T-helper 2 cell (primary cell): Measurements from ENCODE around the gene STMND1.
"Not testable (repeated sequence)": the region's sequence is repeated elsewhere in the genome, so short reads cannot be mapped to it uniquely, and the experiment has no call there.

ENCODE experiments used
- DNase-seq, 5 experiments: peaks; one replicate each; pipeline versions ENCODE4 v3.0.0 to v3.0.0-alpha.2; 2012 to 2022
- total RNA-seq, 2 donors: gene quantifications; one replicate each; lab custom pipeline; 2026; lab: John Stamatoyannopoulos, UW

Gene STMND1
- total RNA-seq = 0 to 0.34 reads per million in 2 donors

DNA sequence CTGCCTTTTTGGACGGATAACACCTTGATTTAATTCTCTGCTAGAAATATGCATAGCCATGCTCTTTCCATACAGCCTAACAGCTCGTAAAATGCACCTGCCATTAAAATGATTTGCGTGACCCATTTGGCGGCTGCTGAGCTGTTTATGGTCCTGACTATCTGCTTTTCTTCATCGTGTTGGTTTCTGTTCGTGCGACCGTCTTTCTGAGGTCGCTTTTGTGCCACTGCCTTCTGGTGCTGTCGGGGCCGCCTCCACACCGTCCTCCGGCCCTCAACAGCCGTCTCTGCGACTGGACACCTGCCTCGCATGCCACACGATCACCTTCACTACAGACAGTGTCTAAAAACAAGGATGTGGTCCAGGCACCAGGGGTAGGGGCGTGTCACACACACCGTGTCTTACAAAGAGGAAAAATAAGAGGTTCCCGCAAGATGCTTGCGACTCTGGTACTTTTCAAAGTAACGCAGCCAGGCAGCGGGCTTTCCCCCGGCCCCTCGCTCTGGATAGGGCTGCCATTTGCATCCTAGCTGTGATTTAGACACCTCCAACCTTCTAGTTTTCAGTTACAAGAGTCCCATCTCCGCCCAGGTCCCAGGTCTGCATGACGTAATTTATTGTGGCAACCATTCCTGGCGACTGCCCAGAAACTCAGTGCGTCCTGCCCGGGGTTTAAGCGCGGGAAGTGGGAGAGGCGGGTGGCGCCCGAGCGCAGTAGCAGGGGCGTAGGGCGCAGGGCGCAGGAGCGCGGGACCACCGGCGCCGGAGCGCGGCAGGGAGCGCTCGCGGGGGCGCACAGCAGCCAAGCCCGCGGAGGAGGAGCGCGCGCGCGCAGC, at the start of gene STMND1:
TSS of gene STMND1 (plus strand) at position 629 of the 836 bp plus-strand sequence. CDS start 208 bp downstream, outside the sequence.
- DNase-seq = peak in 1 of 5 experiments; percentile 31

DNA sequence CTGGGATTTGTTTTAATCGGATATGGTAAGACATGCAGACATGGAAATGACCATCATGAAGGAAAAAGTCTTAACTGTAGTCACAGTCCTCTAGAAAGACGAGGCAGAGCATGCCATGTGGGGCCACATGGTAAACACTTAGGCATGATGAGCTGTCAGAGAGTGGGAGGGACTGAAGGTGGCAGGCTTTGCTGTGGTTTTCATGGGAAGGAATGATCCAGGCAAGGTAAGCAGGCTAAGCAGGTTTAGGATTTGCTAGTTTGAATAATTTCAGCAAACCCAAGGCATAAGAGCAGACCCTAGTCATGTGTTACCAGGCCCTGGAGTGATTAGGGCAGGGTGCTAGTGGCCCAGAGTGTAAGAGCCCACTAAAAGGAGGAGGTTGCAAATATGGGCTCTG, 47.2 kb upstream of the STMND1 start:
- no peak for DNase-seq

DNA sequence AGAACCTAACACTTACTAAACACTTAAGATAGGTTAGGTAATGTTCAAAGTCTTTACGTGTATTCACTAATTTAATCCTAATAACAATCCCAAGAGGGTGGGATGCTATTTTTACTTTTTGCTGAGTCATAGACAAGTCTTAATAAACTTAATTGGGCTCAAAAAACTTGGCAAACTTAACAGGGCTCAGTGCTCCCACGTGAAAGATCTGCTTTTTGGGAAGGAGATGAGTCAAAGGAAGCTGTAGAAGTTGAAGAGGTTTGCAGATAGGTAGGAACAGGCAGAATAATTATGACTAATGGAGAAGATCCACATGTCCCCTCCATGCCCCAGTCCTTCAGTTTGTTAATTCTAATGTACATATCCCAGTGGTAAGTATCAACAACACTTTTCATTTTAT, 44.5 kb upstream of the STMND1 start:
- no peak for DNase-seq

DNA sequence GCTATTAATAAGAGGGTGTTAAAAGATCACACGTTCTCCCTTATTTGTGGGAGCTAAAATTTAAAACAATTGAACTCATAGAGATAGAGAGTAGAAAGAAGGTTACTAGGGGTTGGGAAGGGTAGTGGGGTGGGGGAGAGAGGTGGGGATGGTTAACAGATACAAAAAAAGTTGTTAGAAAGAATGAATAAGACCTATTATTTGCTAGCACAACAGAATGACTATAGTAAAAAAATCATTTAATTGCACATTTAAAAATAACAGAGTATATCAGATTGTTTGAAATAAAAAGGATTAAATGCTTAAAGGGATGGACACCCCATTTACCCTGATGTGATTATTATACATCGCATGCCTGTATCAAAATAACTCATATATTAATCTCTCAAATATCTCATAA, 43.3 kb upstream of the STMND1 start:
- DNase-seq = no peak

DNA sequence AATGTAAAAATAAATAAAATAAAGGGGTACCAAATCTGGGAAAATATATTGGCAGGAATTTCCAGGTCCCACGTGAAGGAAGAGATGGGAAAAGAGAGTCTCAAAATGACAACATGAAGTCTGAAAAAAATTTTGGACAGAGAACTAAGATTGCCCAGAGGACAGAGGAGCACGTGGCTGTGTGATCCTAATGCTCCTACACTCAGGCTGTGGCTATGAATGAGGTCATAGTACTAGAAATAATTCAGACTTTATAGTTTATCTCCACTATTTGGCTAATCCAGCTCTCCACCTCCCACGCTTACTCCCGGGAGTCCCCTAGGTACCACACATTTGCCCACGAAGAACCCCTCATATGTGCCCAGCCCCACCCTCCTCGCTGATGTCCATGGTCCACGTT, 42.8 kb upstream of the STMND1 start:
- no peak for DNase-seq

DNA sequence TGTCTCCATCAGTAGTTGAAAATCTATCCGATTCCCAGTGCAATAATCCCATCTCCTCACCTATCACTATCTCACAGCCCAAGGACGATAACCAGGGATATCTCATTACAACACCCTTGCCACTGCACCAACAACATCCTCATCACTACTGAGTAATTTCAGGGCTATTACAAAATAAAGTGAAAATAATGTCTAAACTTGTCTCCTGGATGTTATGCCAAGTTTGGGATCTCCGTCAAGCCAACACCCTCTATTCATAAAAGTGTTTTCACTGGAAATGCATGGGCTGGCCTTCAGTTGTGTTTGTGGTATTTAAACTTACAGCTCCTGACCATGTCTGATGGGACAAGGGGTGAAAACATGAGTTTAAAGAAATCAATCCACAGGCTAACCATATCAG, 42.0 kb upstream of the STMND1 start:
- DNase-seq = no peak

DNA sequence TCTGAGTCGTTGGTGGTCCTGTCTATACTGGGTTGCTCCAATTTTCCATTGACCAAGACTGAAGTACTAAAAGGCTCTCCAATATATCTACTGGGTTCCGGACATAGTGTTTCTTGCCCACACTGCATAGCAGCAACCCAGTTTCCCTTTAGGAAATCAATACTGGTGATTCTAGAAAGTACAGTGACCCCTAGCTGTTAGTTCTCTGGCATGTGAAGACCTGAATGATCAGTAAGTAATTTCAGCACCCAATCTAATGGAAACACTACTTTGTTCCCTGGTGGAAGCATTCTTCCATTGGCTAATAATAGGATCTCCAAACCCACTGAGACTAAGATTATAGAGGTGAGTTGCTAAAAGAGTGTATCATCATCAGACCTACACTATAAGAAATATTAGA, 40.8 kb upstream of the STMND1 start:
- no peak for DNase-seq

DNA sequence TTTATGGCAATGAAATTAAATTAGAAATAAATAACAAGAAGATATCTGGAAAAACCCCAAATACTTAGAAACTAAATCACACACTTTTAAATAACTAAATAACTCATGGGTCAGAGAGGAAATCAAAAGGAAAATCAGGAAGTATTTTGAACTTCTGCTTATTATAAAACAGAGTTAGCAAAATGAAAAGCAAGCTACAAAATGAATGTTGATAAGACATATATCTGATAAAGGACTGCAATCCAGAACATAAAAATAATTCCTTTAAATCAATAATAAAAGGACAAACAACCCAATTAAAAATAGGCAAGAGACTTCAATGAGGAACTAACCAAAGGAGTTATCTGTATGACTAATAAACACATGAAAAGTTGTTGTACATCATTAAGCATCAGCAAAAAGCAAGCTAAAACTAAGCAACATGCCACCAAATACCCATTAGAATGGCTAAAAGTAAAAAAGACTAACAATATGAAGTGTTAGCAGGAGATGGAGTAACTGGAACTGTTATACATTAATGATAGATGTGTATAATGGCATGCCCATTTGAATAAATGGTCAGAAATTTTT, 38.9 kb upstream of the STMND1 start:
- DNase-seq = no peak

DNA sequence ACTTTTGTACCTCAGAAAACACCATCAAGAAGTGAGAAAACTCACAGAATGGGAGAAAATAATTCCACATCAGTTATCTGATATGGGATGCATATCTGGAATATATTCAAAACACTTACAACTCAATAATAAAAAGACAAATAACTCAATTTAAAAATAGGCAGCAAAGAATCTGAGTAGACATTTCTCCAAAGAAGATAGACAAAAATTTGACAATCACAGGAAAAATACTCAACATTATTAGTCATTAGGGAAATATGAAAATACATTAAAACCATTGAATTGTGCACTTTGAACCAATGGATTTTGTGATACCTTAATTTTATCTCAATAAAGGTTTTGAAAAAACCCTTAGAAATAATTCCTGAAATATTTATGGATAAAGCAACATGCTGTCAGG, 36.9 kb upstream of the STMND1 start:
- DNase-seq = no peak

DNA sequence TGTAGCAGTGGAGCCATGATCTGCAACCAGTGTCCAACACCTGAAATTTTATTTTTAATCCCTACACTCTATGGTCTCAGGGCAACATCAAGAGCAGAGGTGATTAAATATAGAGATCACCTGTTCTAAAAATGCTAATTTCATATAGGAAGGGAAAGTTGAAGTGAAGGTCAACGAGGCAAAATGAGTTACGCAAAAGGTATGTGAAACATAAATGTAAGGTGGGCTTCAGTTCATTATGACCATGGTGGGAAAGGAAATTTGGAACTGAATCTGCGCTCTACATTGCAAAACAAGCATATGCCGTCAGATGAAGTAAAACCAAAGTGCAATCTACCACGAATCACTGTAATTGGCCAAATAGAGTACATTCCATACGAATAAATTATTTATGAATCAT, 35.2 kb upstream of the STMND1 start:
- DNase-seq = no peak

DNA sequence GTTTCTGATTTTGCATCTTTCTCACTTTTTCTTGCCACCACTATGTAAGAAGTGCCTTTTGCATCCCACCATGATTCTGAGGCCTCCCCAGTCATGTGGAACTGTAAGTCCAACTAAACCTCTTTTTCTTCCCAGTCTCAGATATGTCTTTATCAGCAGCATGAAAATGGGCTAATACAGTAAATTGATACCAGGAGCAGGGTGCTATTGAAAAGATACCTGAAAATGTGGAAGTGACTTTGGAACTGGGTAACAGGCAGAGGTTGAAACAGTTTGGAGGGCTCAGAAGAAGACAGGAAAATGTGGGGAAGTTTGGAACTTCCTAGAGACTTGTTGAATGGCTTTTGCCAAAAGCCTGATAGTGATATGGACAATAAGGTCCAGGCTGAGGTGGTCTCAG, 32.9 kb upstream of the STMND1 start:
- not testable (repeated sequence) for DNase-seq

DNA sequence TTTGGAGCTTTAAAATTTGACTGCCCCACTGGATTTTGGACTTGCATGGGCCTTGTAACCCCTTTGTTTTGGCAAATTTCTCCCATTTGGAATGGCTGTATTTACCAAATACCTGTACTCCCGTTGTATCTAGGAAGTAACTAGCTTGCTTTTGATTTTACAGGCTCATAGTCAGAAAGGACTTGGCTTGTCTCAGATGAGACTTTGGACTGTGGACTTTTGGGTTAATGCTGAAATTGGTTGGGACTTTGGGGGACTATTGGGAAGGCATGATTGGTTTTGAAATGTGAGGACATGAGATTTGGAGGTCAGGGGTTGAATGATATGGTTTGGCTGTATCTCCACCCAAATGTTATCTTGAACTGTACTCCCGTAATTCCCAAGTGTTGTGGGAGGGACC, 31.4 kb upstream of the STMND1 start:
- not testable (repeated sequence) for DNase-seq

DNA sequence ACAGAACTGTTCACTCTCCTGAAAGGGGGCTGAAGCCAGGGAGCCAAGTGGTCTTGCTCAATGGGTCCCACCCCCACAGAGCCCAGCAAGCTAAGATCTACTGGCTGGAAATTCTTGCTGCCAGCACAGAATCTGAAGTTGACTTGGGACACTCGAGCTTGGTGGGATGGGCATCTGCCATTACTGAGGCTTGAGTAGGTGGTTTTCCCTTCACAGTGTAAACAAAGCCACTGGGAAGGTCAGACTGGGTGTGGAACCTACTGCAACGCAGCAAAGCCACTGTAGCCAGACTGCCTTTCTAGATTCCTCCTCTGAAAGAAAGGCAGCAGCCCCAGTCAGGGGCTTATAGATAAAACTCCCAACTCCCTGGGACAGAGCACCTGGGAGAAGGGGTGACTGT, 28.3 kb upstream of the STMND1 start:
- DNase-seq = not testable (repeated sequence)

DNA sequence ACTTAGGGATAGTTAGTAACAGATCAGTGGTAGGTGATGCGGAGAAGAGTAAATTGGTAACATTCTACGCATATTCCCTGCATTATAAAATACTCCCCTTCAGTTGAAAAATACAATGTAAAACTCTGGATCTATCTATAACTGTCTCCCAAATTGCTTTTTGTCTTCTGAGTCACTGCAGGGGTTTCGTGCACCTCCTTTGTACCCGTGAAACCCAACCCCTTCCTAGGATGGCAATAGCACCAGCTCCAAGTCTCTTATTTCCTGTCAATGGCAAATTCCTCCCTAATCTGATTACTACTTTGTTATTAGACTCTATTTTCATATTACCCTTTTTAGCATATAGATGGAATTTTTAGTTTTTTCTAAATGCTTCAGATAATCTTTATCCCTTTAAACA, 20.6 kb upstream of the STMND1 start:
- no peak for DNase-seq

DNA sequence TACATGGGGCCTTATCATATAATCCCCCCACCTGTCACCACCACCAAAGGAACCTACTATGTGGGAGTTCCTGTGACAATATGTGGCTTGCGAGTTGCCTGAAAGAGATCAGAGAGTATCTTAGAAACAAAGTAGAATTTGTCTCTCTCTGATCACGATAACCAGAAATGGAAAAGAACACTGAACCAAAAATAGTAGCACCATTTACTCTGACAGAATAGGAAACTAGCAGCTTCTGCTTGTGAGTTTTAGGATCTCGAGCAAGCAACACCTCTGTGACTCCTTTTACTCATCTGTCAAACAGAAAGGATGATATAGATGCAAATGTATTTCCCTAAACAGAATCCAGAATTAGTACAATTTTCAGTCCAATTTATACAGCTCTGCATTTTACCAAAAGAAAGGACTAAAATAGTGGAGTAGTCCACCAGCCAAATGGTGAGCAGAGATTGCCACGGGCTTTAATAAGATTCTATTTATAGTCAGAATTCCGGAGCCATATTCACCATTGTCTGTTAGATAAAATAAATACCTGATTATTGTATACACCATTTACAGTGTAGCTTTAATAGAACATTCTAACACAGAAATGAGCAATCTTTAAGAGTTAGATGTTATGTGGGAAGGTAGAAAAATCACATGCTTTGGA, 19.9 kb upstream of the STMND1 start:
- no peak for DNase-seq

DNA sequence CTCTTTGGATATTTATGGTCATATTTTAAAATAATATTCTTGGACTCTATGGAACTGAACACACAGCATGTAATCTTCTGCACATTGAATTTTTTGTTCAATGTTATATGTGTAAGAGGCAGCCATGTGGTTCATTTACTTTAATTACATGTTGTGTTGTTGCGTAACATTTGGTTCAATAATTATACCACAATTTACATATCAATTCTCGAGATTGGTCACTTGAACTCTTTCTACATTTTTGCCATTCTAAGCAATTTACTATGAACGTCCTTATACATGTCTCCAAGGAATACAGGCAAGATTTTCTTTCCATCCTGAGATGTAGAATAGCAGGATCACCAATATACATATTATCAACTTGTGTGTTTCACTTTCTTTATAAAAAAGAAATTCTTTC, 18.5 kb upstream of the STMND1 start:
- DNase-seq = no peak

DNA sequence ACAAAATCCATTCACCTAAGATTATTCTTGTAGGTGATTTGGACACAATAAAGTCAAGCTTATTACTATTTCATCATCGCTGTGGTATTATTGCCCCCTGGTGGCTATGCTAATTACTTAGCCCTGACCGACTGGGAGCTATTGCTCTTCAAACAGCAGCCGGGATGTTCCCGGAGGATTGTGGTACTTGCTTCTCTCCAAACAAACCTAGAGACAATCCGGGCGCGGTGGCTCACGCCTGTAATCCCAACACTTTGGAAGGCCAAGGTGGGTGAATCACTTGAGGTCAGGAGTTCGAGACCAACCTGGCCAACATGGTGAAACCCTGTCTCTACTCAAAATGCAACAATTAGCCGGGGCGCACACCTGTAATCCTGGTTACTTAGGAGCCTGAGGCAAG, 15.4 kb upstream of the STMND1 start:
- peak in 1 of 5 experiments; percentile 17 for DNase-seq

DNA sequence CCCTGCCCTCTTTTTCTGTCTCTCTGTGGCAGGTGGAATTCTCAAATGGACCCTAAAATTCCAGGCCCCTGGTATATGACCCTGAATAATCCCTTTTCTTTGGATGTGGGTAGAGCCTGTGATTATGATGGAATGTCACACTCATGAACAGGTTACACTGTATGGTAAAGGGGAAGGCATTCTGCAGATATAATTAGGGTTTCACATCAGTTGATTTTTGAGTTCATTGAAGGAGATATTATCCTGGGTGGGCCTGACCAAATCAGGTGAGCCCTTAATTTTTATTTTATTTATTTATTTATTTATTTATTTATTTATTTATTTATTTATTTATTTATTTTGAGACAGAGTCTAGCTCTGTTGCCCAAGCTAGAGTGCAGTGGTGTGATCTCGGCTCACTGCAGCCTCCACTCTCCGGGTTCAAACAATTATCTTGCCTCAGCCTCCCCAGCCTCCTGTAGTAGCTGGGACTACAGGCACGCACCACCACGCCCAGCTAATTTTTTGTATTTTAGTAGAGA, 13.7 kb upstream of the STMND1 start:
- no peak for DNase-seq

DNA sequence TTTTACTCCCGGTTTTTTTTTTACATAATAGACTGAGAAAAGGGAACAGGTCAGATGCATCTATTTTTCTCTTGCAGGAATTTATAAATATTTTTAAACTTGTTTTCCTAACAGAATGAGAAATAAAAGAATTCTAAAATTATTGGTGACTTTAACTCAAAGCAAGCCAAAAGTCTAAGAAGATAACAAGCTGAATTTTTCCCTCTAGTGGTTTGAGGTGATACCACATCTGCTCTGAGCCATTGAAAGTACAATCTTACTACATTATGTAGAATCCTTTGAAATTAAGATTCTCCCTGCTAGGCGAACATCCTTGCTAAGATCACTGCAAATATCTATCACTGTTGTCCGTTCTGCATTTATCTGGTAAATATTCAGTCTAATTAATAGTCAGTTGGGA, 10.7 kb upstream of the STMND1 start:
- DNase-seq = no peak

DNA sequence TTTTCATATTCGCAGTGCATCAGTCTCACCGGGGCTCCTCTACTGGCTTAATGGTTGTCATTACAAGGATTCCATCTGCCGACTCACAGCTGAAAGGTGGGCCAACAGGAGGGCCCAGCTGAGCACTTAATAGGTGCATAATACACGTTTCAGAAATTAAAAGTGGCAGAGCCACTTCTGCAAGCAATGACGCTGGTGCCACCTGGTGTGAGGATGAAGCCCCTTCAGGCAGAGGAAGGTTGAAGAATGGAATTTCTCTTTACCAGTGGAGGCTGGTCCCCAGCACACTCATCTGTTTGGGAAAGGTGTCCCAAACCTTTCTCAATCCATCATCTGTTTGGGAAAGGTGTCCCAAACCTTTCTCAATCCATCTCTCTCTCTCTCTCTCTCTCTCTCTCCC, 8.2 kb upstream of the STMND1 start:
- DNase-seq = peak in 1 of 5 experiments; percentile 2

DNA sequence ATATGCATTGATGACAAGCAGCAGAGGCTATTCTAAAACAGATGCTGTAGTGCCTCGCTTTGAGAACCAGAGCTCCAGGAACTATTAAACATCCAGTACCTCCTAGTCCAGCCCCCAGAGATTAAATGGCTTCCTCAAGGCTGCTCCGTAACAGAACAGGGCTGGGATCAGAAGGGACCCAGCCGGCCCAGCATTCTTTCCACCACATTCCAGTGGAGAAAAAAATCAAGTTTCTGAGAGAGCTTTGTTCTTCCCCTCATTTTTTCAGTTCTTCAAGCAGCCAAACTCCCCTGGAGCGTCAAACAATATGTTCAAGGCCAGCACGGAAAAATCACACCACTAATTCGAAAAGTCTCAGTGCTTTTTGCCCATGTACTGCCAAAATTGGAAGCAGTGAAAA, 5.8 kb upstream of the STMND1 start:
- DNase-seq = no peak

DNA sequence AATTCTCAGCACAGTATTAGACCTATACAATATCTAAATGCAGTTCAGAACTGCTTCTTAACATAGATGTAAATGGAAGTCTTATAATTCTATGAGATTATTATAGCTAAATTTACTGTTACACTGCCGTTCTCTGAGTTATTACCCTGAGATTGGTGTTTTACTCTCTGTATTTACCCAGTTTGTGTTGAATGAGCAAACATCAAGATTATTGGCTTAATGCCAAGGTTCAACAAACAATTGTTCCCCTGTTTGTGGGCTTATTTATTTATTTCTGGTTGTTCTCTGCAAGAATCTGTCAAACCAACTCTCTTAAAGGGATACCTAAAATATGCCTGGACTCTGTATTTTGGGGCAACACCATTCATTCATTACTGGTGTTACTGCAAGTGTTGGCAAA, 5.2 kb upstream of the STMND1 start:
- no peak for DNase-seq

DNA sequence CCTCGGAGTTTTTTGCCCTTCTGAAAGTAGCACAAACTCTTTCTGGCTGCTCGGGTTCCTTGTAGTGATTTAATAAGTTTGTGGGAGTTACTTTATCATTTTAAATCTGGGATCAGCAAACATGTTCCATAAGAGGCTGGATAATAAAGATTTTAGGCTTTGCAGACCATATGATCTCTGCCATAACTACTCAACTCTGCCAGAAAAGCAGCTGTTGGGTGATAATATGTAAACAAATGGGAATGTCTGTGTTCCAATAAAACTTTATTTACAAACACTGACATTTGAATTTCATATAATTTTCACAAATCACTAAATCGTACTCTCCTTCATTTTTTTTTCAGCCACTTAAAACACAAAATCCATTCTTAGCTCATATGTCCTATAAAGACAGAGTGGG, 3.9 kb upstream of the STMND1 start:
- DNase-seq = no peak

DNA sequence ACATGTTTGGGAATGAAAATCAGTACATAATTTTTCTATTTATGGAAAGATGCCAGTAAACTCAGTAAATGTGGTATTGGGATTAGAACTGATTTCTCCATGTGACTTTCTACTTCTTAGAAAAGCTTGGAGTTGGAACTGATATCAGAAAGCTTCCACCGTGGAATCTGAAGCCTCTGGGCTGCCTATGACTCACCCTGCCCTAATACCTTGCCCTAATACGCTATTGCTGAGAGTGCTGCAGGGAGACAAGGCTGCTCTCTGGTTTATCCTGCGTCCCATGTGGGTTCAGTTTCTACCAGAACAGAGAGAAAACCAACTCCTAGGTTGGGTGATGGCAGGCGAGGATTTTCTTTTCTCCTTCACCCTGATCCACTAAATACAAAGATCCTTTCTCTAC, 3.3 kb upstream of the STMND1 start:
- DNase-seq = no peak
